Renal cortical epithelial cell (primary cell): ENCODE data around the gene IRX6. TPM values are rescaled to one million over a fixed set of nuclear protein-coding genes. Genes with fewer than 3 reads are reported as not detected.

Experiments
- DNase-seq: peaks from one replicate; pipeline ENCODE4 v3.0.0-alpha.2; 2011; ENCODE audit warnings: low read depth
- total RNA-seq: library from RNA; depleted of rRNA; stranded (reverse); fragments of >200 nt; gene quantifications from 2 replicates; pipeline ENCODE4 v1.2.3, GENCODE V29; 2014

IRX6 gene
- total RNA-seq, 1 donor from 2014 or later = 0.10 TPM

DNA sequence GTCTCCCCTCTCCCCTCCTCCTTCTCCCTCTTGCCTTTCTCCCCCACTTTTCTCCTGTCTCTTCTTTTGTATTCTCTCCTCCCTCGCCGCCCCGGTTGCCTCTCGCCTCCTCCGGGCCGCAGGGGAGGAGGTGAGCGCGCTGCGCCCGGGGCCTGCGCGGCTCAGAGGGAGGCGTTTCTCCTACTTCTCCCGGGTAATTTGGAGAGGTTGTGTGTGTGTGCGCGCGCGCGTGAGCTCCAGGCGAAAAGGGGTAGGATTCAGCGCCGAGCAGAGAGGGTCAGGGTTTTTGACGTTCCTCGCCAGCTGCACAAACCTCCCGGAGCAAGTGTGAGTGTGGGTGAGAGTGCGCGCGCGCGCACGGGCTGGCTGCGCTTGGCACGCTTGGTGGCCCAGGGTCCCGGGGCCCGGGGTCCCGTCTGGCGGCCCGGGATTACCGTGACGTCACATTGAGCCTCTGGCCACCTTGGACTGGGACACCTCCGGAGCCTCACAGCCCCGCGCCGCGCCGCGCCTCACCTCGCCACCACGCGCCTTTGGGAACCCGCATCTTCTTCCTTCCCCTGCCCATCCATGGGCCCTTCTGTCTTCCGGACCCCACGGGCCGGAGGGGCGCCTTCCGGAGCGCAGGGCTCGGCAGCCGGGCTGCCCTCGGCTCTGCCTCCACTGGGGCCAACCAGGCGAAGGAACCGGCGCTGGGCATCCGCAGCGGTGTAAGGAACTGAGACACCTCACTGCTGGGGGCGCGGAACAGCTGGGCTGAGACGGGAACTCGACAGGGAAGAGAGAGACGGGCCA, 479 bp downstream of the IRX6 start:
- DNase-seq = no peak

DNA sequence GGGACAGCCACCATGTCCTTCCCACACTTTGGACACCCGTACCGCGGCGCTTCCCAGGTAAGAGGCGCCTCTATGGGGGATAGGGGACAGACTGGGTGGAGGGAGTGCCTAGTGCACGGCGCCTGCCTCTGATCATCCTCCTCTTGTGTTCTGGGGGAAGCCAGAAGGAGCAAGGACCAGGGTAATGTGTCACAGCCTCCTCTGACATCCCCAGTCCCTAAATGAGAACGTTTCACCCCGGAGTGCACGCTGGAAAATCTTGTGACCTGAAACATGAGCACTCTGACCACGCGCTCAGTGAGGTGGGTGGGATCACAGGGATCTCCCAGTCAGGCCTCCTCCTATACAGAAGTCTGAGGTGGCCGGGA, 1.1 kb downstream of the IRX6 start:
- DNase-seq = no peak

DNA sequence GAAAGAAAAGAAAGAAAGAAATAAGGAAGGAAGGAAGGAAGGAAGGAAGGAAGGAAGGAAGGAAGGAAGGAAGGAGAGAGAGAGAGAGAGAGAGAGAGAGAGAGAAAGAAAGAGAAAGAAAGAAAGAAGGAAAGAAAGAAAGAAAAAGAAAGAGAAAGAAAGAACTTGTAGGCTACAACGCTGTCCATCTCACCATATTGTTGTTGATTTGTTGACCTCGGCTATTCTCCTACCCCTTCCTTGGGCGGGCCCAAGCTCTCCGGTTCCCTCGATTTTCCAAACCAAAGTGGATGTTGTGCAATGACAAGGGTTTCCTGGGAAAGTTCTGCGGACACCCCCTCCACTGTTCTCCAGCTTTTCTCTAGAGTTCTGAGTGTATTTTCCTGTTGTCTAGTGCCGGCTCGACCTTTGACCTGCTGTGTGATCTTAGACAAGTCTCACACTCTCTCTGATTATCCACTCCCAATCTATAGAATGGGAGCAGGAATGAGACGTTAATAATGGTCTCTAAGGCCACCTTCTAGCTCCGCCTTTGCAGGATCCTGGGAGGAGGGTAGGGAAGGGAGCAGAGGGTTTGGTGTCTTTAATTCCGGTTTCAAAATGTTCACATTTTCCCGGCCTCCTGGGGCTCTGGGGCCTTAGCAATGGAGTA, 1.6 kb downstream of the IRX6 start:
- no peak for DNase-seq

DNA sequence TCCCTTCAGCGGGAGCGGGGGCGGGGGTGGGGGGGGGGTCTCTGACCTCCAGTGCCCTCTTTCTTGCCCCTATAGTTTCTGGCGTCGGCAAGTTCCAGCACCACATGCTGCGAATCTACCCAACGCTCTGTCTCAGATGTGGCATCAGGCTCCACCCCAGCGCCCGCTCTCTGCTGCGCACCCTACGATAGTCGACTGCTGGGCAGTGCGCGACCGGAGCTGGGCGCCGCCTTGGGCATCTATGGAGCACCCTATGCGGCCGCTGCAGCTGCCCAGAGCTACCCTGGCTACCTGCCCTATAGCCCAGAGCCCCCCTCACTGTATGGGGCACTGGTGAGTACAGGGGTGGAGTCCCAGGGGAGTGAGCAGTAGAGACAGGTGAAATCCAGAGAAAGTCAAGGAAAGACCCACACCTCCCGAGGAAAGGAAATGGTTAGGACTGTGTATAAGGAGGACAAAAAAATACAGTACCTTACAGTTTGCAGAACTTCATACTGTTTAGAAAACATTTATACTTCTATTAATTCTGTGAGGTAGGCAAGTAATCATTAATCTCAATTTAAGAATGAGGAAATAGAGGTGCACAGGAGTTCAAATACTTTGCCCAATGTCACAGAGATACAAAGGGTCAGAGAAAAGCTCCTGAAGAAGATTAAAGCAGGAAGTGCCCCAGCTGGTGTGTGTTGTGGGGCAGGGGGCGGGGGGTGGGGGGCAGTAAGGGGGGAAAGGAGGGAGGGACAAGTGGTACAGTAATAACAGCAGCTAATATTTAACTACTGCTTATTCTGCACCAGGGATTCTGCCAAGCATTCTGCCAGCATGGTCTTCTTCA, 2.5 kb downstream of the IRX6 start:
- no peak for DNase-seq

DNA sequence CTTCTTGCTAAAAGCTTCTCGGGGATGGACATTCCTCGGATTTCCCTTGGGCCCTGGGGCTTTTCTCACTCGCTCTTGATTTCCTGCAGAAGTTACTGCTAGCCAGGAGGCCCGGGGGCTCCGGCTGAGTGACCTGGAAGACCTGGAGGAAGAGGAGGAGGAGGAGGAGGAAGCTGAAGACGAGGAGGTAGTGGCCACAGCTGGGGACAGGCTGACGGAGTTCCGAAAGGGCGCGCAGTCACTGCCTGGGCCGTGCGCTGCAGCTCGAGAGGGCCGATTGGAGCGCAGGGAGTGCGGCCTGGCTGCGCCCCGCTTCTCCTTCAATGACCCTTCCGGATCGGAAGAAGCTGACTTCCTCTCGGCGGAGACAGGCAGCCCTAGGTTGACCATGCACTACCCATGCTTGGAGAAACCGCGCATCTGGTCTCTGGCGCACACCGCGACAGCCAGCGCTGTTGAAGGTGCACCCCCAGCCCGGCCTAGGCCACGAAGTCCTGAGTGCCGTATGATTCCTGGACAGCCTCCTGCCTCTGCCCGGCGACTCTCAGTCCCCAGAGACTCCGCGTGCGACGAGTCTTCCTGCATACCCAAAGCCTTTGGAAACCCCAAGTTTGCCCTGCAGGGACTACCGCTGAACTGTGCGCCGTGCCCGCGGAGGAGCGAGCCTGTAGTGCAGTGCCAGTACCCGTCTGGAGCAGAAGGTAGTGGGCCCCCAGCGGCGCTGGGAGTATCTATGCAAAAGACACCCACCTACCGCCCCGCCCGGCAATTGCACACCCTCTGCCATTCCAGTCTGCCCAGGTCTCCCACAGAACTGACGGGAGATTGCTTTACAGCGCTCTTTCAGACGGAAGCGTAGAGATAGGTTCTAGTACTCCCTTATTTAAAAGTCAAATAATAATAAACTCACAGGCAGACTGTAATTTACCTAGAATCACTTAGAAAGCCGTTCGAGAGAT, 4.9 kb downstream of the IRX6 start:
- no peak for DNase-seq

DNA sequence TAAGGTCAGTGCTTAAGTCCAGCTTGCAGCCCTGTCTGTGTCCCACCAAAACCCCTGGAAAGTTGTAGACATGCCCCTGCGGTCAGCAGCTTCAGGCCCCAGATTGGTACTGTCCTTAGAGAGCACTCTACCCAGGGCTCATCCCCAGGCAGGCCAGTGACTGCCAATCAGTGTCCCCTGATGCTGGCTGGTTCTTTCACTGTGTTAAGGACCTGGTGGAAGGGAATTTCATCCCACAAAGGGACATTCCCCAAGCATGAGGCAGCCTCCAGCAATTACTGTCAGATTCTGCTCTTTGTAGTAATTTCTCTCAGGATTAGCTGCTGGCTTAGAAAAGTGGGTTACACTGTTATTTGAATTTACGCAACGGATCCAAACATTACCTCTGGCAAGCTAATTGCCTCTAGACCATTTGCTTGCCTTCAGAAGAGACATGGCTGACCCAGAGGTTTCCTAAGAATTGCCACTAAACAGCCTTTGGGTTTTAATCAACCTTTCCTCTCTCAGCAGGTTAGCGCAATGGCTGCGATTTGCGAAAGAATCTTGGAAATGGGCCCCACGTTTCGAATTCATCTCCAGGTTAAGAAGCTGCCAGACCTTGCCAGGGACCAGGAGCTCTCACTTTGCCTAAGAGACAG, 5.9 kb downstream of the IRX6 start:
- DNase-seq = no peak

DNA sequence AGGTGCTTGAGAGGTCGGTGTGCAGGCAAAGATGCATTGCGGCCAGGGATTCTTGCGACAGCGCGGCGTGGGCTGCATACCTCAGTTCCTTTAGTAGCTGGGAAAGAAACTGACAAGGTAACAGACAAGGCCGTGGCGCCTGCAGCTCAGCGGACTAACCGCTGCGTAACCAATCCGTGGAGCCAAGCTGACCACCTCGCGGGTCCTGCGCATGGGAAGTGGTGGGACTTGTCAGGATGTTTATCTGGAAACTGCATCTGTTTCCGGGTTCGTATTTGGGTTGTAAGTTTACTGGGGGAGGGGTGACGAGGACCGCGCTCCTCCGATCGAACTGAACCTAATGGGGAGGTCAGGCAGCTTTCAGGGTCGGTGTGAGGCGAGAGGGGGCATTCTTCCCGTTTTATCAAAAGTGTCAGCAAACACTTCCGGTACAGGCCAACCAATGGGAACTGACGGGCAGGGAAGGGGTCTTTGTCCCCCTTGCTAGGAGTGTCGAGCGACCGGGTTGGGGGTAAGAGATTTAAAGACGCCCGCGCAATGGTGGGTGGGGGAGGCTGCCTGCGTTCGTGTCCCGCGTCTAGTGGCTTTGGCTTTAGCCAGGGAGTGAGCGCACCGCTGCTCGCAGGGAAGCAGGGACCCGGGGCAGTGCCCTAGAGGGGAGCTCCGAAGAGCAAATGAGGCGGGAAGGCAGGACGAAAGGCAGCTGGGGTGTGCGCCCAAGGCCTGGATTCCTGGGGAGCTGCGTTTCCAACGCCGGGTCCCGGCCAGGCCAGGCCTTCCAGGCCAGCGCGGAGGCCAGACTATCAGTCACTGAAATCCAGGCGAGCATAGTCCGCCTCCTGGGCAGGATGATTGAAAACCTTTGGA, 7.0 kb downstream of the IRX6 start:
- DNase-seq = no peak

DNA sequence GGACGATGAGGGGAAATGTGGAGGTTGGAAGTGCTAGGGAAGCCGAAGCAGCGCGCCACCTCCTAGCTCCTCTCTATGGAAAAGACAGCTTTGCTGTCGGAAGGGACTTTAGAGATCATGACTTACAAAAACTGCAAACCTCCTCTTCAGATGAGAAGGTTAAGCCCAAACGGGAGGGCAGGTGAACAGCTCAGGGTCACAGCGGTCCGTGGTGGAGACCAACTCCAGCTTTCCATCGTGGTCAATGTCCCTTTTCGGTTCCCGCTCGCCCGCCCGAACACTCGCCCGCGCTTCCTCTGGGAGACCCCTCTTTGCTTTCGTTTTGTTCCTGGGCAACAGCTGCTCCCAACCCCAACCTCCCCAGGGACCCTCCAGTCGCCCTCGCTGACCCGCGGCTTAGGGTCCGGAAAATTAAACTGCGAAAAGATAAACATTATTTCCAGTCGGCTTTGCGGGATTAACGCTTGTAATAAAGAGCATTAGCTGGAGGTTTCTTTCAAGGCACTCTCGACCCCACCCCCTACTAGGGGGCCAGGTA, 7.7 kb downstream of the IRX6 start:
- no peak for DNase-seq

DNA sequence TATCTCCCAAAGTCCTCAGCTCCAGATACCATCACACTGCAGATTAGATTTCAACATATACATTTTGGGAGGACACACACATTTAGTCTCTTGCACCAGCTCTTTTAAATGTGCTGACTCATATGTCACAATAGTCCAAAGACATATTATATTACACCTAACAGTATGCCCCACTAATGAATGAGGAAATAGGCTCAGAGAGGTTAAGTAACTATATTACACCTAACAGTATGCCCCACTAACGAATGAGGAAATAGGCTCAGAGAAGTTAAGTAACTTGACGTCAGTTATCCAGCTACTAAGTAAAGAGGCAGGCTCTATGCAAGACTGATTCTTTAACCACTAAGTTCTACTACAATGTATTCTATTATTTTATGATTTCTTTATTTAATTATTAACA, 9.7 kb downstream of the IRX6 start:
- DNase-seq = no peak

DNA sequence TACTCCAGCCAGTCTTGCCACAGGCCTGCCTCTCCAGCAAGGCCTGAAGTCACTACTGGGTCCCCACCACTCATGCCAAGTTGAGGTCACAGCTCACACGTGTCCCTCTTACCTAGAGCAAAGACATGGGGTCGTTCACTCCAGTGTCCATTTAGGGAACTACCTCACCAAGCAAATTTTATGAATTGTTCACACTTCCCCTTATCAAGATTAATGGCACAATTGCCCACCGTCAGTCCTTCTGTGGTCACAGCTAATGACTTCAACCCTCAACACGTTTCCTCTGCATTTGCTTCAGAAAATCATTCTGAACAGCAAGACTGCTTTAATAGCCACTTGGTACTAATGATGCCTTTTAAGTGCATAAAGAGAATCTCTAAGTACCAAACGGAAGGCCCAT, 14.6 kb downstream of the IRX6 start:
- DNase-seq = no peak

DNA sequence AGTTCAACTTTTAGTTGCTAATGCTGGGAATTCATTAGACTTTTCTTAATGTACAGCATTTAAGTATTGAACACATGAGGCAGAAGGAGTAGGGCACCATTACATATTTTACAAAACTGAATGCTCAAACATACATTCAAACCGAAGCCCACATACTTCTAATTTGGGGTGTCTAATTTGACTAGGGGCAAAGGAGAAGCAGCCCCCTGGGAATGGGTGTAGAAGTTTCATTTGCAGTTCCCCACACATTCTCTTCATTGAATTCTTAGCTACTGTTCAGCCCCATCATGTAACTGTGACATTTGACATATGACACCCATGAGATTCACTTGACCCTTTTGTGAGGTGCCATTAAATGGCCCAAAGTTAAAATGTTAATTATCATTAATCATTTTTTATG, 16.4 kb downstream of the IRX6 start:
- no peak for DNase-seq

DNA sequence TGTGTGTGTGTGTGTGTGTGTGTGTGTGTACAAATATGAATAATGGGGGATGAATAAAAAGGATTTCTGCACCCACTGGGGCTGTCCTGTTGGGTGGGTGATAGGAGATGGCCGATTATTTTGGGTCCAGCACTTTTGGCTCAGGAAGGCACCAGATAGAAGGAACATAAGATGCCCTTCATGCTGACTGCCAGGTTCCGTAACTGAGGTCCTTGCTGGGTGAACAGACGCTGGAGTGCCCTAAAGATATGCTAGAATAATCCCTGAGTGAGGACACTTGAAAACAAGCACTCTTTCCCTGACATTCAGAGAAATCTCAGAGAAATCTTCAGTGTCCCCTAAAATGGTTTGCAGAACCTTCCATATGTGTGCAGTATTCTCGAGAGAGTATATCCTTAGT, 17.7 kb downstream of the IRX6 start:
- DNase-seq = no peak

DNA sequence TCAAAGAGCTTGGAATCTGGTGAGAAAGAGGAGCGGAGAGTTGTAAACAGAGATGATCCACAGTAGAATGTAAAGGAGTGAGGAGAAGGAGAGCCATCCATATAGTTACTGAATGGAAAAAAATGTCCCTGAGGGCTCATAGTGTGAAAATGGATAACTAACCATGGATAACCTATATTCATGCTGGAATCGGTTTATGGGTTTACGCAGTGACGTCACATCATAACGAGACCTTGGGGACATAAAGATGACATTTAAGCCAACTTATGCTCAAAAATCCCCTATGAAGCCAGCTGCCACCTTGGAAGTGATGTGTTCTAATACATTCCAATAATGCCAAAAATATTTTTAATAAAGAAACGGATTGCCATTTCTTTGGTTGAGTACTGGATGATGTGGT, 22.5 kb downstream of the IRX6 start:
- DNase-seq = no peak

DNA sequence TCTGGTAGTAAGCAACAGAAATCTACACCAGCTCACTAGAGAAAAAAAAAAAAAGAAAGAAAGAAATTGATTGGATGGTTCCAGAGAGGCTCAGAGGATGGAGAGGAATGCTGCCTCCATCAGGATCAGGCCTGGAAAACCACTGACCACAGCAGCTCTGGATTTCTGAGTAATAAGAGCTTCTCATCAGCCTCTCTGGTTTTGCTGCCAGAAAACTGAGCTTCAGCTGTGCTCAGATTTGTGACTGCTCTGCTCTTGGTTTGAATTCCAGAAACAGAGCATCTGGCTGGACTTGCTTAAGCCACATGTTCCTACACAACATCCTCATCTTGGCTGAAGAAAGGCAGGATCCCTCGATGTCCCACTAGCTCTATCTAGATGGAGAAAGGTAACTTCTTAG, 25.9 kb downstream of the IRX6 start:
- DNase-seq = no peak

DNA sequence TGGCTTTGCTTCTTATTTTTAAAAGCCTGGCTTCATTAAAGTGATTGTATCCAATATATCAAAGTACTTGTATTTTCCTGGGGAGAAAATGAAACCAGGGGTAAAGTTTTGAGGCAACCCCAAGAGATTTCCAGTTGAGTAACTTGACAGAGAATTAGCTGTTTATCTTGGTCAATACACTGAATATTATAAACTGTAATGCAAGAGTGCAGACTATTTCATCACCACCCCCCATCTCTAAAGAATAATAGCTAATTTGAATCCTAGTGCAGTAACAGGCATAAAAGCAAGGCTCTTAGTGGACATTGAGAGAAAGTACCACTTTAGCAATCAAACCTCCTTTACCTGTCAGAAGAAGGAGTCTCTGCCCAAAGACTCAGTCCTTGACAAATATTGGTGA, 27.0 kb downstream of the IRX6 start:
- DNase-seq = no peak

DNA sequence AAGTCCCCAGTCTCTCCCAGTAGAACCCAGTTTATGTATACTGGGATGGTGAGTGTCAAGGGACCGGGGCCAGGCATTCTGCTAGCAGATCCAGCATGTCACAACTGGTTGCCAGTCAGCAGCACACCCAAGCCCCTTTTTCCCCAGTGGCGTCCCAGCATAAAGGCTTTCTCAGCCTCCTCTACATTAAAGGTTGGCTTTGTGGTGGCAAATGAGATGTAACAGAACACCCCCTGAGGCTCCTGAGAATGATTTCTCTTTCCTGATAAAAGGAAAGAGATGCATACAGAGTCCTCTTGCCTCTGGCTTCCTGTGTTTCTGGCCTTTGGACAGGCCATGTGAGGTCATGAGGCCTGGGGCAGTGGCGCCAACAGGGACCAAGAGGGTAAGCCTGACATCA, 27.9 kb downstream of the IRX6 start:
- DNase-seq = no peak

DNA sequence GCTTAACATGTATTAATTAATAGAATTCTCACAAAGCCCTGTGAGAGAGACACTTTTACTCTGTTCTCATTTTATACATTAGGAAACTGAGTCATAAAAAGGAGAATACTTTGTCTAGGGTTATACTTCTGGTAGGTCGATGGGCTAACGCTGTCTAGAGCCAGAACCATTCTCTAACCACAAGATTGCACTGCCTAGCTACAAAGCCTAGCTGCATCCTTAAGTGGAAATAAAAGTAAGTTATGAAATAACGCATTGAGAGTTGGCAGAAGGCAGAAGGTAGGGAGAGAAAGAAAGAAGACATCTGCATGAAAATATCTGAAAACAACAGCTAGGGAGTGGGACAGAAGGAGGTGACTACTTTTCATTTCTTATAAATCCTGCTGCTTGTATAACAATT, 33.2 kb downstream of the IRX6 start:
- DNase-seq = no peak

DNA sequence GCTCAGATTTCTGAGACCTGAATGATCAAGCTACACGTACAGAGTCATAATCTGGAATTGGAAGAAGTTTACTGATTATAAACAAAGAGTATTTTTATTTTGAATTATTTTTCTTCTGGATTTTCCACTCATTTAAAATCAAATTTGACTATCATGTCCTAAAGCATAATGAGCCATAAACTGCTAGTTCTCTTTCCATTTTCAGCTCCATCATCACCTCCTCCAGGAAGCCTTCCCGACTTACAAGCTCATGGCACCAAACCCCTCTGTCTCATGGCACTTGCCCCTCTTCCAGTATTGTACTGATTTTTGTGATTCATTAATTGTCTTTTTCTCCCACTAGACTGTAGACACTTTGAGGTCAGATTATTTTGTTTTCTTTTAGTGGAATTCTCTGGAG, 35.9 kb downstream of the IRX6 start:
- no peak for DNase-seq

DNA sequence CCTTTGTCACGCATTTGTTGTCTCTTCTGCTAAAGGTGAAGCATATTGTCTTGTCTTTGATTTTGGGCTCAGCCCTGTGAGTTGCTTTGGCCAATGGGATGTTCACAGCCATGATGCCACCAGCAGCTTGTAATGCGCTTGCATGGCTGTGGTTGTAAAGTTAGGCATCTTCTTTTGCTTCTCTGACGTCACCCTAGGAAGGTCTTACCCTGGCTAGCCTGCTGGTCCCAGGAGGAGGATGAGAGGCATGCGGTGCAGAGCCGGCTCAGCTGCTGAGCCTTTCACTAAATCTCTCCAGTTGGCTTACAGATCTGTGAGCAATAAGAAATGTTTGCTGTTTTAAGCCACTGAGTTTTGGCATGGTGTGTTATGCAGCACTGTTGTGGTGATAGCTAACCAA, 40.8 kb downstream of the IRX6 start:
- no peak for DNase-seq

DNA sequence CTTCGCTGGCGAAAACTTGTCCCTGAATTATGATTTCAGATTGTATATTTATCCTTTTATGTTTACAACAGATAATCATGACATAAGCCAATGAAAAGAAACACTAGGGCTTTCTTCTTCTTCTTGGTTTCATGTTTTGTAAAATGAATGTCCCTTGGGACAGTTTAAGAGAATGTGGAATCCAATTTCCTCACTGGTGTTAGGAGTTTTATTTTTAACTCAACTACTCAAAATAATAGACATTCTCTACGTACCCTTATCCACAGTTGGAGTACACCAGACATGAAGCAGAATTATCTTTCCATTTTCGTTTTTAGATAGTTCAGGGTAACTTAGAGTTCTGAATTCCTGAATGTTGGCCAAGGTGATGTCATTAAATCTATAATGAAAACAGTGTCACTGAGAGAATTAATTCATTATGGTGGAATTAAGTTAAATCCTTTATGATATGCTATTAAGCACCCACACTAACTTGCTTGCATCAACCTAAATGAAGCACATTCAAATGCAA, 43.4 kb downstream of the IRX6 start:
- DNase-seq = no peak
